NOMO-1 treated with dmso at 0.1 percent for 144 hours (cell line): ENCODE data around the gene THEMIS.
"Not testable (repeated sequence)": the region's sequence is repeated elsewhere in the genome, so short reads cannot be mapped to it uniquely, and the experiment has no call there.

ENCODE experiments used
- DNase-seq: peaks from one replicate; lab custom pipeline; 2025; ENCODE audit not compliant: unreplicated experiment; lab: John Stamatoyannopoulos, UW

THEMIS gene

DNA sequence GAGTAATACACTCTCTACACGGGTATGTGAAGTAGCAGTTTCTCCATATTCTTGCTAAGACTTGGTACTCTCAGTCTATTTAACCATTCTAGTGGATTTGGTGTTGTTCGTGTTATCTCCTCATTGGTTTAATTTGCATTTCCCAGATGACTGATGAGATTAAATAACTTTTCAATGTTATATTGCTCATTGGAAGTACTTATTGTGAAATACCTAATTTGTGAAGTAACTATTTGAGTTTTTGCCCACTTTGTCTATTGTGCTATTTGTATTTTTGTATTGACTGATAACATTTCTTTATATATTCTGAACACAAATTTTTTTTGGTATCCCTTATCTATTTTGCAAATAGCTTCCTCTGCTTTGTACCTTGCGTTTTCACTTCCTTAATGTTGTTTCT, 167.9 kb downstream of the THEMIS start:
- no peak for DNase-seq

DNA sequence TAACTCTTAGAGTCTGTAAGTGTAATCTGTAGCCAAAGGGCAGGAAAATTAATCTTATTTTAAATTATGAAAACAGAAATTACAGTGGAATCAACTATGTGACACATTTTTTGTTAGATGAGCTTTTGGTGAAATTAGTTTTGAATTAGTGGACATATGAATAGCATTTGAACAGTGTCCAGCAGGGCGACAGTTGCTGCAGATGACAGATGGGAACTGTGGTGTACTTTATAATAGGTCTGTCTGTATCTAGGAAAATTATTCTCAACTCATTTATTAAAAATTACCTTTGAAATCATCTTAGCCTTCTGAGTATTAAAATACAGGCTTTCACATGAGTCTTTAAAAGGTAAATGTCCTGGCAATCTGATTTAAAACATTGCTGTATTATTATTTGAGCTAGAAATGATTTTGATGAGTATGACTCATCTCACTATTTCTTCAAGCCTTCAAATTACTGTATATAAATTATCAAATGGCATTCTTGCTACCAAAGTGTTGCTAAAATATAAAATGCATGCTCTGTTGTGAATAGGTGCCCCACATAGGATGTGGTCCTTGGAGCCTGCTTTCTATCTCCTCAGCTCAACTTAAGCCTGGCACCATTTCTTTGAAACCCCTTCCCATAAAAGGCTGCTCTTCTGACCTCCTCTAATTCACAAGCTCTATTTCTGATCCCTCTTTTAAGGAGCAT, 173.5 kb downstream of the THEMIS start:
- no peak for DNase-seq

GRCh38 chr6:127725821-127726220, 175.0 kb downstream of the THEMIS start:
- no peak for DNase-seq

DNA sequence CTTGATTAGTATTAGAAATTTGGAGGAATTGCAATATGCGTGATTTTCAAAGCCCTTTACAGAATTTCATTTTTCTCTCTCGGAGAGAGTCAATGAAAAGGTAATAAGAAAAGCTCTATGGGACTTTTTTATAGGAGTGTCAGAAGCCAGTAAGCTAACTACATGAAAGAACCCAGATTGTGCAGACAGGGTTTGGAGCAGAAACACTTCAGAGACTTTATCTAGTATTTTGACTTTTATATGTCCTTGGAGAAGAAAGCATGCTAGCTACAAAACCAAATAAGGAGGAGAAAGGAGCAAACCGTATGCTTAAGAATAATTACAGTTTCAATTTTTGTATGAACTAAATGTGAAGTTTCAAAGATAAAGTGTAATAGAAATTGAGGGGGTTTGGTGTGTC, 182.2 kb downstream of the THEMIS start:
- no peak for DNase-seq

GRCh38 chr6:127717384-127717783, 183.5 kb downstream of the THEMIS start:
- no peak for DNase-seq

DNA sequence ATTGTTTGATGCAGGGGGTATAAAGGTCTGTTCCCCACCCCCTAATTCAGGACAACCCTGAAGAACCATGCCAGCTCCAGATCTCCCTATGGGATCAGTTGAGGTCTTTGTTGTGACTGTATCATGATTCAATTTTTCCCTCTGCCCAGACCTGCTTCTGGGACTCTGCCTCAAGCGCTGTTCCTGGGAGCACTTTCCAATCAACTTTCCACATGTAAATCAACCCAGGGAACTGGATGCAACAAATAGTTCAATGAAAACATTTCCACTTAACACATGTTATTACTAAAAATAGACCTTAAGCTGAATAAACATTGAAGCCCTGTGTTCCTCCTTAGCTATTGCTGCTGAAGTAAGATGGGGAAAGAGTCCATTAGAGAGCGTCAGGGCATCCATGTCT, 184.4 kb downstream of the THEMIS start:
- no peak for DNase-seq

DNA sequence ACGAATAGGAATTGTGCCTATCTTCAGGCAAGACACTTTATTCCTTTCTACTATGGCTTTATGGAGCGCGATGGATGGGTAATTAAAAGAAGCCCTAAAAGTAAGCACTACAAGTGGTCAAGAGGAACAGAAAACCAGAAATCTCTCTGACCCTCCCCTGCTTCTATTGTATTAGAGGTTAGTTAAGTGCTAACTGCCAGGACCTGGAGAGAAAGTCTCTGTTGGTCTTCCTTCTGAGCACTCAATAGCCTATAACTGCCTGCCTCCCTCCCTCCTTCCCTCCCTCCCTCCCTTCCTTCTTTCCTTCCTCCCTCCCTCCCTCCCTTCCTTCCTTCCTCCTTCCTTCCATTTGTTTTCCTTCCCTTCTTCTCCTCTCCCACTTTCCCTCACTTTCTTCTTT, 190.2 kb downstream of the THEMIS start:
- DNase-seq: no peak

GRCh38 chr6:127706216-127706615, 194.6 kb downstream of the THEMIS start:
- DNase-seq: no peak

DNA sequence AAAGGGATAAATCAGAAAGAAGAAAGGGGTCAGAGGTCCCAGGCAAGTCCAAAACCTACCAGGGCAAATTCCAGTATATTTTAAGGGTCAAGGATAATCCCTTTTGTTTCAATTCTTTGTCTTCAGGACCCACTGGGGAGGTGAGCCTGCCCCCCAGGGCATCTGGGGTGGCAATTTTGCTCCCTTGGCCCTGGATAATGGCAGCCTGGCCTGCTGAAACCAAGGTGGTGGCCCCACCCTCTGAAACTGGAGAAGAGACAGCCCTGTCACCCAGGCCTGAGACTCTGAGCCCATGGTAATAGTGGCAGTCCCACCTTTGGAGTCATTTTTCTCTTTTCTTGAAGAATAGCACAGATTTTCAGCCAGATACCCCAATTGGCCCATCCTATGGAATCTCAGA, 205.8 kb downstream of the THEMIS start:
- DNase-seq: no peak

GRCh38 chr6:127691146-127691545, 209.7 kb downstream of the THEMIS start:
- no peak for DNase-seq

DNA sequence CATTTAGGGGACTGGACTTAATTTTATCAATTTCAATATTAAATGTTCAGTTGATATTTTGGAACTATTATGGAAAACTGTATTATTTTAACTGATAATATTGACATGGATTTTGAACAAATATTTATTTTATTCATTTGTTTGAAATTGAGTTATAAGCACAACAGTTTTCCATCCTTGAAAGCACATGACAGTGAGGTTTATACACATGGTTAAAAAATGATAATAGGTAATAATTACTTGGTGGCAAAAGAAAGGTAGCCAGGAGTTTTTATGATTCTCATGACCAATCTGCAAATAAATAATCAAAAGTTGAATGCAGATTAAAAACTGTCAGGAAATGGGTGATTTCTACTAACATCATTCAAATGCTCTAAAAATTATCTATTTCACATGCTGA, 210.3 kb downstream of the THEMIS start:
- DNase-seq: no peak

DNA sequence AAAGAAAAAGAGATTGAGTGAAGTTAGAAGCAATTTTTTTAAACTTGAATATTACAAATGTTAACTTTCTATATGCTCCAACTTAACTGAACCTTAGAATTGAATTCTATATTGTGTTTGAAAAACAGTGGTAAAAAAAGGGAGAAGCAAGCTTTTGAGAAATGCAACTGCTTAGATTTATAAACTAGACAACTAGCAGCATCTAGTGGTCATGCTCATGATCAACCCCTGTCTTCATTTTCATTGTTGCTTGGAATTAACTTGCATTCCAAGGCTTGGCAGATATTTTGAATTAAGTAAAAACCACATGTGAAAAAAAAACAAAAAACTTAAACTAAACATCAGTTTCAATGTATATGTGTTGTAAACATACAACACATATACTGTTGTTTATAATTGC, 210.8 kb downstream of the THEMIS start:
- no peak for DNase-seq

GRCh38 chr6:127687490-127687889, 213.4 kb downstream of the THEMIS start:
- not testable (repeated sequence) for DNase-seq

DNA sequence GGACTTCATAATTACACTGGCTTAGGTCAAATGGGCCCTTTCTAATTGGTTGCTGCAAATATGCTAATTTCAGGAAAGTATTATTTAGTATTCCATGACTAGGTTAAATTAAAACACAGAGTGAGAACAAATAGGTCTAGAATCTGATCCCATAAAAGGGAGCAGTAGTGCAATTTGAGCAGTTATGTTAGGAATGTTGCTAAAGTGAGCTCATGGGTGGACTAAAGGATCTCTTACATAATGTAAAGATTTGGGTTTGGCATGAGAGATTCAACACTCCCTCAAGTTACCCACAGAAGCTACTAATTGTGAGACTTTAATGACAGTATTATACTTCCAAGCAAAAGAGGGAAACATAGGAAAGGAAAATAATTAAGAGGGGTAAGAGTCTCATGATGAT, 214.8 kb downstream of the THEMIS start:
- DNase-seq: no peak

- DNase-seq: no peak
These were observed 216.4 kb downstream of the THEMIS start for GRCh38 chr6:127684501-127684900.
